ENCODE measurements around the gene CREG1.

DNA sequence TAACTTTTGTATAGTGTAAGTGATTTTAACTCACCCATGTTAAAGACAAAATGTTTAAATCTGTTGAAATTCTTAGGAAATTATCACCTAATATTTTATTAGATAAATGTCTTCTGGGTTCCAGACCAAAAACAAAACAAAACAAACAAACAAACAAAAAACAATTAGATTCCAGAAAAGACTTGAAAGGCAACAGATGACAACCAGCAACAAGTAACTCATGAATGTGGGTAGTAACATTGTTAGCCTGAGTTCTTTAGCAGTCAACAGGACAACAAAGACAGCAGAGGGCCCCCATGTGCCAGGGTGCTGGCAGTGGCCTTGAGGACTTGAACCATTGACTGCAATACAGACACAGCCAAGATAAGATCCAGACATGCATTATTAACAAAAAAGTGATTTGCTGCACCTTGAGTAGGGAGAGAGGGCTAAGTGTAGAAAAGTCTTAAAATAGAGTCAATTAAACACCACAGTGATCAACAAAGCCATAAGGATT, 32.8 kb downstream of the CREG1 start:
- TF ChIP-seq POLR2A (IDR thresholded peaks at IDR 0.05; ENCODE audit: low read depth, low read length), result no peak
- no peak for TF ChIP-seq POLR2AphosphoS5 (IDR thresholded peaks at IDR 0.05; ENCODE audit: low read depth, low read length)

Data from GM12891 (cell line).